Transverse colon (tissue), 4 donors: ENCODE measurements around the gene KRT12. TPM values are rescaled to one million over a fixed set of nuclear protein-coding genes. Genes with fewer than 3 reads are reported as not detected.

Experiments used
- DNase-seq: peaks from one replicate; pipeline ENCODE4 v3.0.0-alpha.2; 2019
- H3K27ac ChIP-seq, 4 donors: fragments of 200-600 bp; sonication (generic); 2 replicates each; pipeline ENCODE4 v1.5.1; 2016 to 2018; ENCODE audit warnings: inconsistent platforms in 4 of 4
- H3K27me3 ChIP-seq: fragments of 200-600 bp; sonication (generic); 2 replicates; pipeline ENCODE4 v1.5.1; 2017; ENCODE audit warnings: inconsistent platforms
- H3K36me3 ChIP-seq, 4 donors: fragments of 200-600 bp; sonication (generic); 2 replicates each; pipeline ENCODE4 v1.5.1; 2017 to 2019; ENCODE audit warnings: inconsistent platforms in 4 of 4
- H3K4me1 ChIP-seq, 4 donors: fragments of 200-600 bp; sonication (generic); 2 replicates each; pipeline ENCODE4 v1.5.1; 2017 to 2020; ENCODE audit warnings: inconsistent platforms in 4 of 4
- H3K4me3 ChIP-seq, 4 donors: fragments of 200-600 bp; sonication (generic); 1 replicate in 1 of 4; 2 replicates in 3 of 4; pipeline versions ENCODE4 v1.5.1 to v1.6.1; 2017 to 2019; ENCODE audit warnings: inconsistent platforms in 4 of 4
- H3K9me3 ChIP-seq, 2 donors: fragments of 200-600 bp; sonication (generic); 2 replicates each; pipeline ENCODE4 v1.5.1; 2017 to 2019; ENCODE audit warnings: inconsistent platforms in 2 of 2
- CTCF ChIP-seq, 5 experiments: fragments of 200-600 bp in 3 of 5; fragments of 450-650 bp in 2 of 5; sonication (generic) in 3 of 5; IDR thresholded peaks; 1 replicate in 2 of 5; 2 replicates in 3 of 5; pipeline ENCODE4 v1.5.1; 2016 to 2017; ENCODE audit warnings: antibody characterized with exemption in 5 of 5, inconsistent platforms in 3 of 5, mild to moderate bottlenecking in 2 of 5, moderate library complexity in 1 of 5
- EP300 ChIP-seq: sonication (generic); formaldehyde crosslinking; IDR thresholded peaks from one replicate; pipeline ENCODE4 v1.6.1; 2017; ENCODE audit warnings: antibody characterized with exemption, low read depth
- POLR2A ChIP-seq: fragments of 450-650 bp; IDR thresholded peaks from one replicate; pipeline ENCODE4 v1.6.1; 2016; ENCODE audit warnings: antibody characterized with exemption, mild to moderate bottlenecking, moderate library complexity
- POLR2AphosphoS5 ChIP-seq, 3 donors: sonication (generic); formaldehyde crosslinking; IDR thresholded peaks; one replicate each; pipeline ENCODE4 v1.6.1; 2016; ENCODE audit warnings: antibody characterized with exemption in 3 of 3
- WGBS, 2 donors: methylation state at CpG; one replicate each; pipeline ENCODE4 v1.1.5; 2018; ENCODE audit warnings: low coverage in 1 of 2; 5-methylcytosine and 5-hydroxymethylcytosine counted together
- in situ Hi-C, 4 donors: fragments of 200-750 bp; cut with MboI; loops; one replicate each; pipeline versions ENCODE4 v1.15.0 to v1.15.1; 2017; ENCODE audit warnings: low sequenced_read_pairs in 3 of 4, low pct_ligation_motif_present in 1 of 4, low pct_unique_long_range_greater_than_20kb in 1 of 4
- intact Hi-C: fragments of 100-400 bp; cut with DNase I; formaldehyde crosslinking; loops from one replicate; pipeline ENCODE4 v1.15.1; 2023; ENCODE audit warnings: low total_unique reads
- total RNA-seq, 4 donors: library from RNA; depleted of rRNA; stranded (reverse); fragments of >200 nt; gene quantifications; one replicate each; pipeline ENCODE4 v1.1.0, GENCODE V29; 2016

The KRT12 gene
- total RNA-seq, 4 donors from 2014 or later: 0.40 to 20.0 (median 3.8) TPM; not detected in 1

GRCh38 chr17:40873801-40874200, 6.8 kb upstream of the KRT12 start:
- no peak for DNase-seq
- Histone ChIP-seq H3K36me3 (no peaks in the 10 kb centered on the region), H3K9me3 (no peaks in the 10 kb centered on the region), H3K4me3 (no peak overlapping the region), H3K27me3 (no peaks in the 10 kb centered on the region), H3K27ac (no peak overlapping the region), H3K4me1 (no peaks in the 10 kb centered on the region)
- TF ChIP-seq POLR2A (no peak), POLR2AphosphoS5 (IDR thresholded peaks at IDR 0.05) (no peak), EP300 (no peak), CTCF (IDR thresholded peaks at IDR 0.05) (no peak)
- intact Hi-C loops: no loop called here
- 85 to 94% methylated on average over 1 of the region's 1 CpG for WGBS, 2 donors
- in situ Hi-C loops: no loop called here

GRCh38 chr17:40873255-40873654, 6.2 kb upstream of the KRT12 start:
- intact Hi-C loops: no loop called here
- no peak for DNase-seq

GRCh38 chr17:40872416-40872815, 5.4 kb upstream of the KRT12 start:
- TF ChIP-seq POLR2AphosphoS5 (IDR thresholded peaks at IDR 0.05): no peak
- TF ChIP-seq CTCF (IDR thresholded peaks at IDR 0.05): no peak
- TF ChIP-seq EP300: no peak
- no peak for TF ChIP-seq POLR2A
- Histone ChIP-seq H3K4me3 (no peak overlapping the region), H3K27me3 (no peaks in the 10 kb centered on the region), H3K27ac (no peak overlapping the region), H3K9me3 (no peaks in the 10 kb centered on the region), H3K36me3 (no peaks in the 10 kb centered on the region), H3K4me1 (no peaks in the 10 kb centered on the region)
- intact Hi-C loops (no loop called here), in situ Hi-C loops (no loop called here)
- DNase-seq: no peak

More at GRCh38 chr17:40873255-40873654, 6.2 kb upstream of the KRT12 start:
- no peak for TF ChIP-seq POLR2AphosphoS5 (IDR thresholded peaks at IDR 0.05)
- Histone ChIP-seq H3K4me1 (no peaks in the 10 kb centered on the region), H3K4me3 (no peak overlapping the region), H3K36me3 (no peaks in the 10 kb centered on the region), H3K27me3 (no peaks in the 10 kb centered on the region), H3K27ac (no peak overlapping the region), H3K9me3 (no peaks in the 10 kb centered on the region)
- in situ Hi-C loops: no loop called here

- in situ Hi-C loops (no loop called here), intact Hi-C loops (no loop called here)
- no peak overlapping the region for H3K4me3 ChIP-seq
- WGBS, 2 donors: 91 to 100% methylated on average over 5 to 7 of the region's 7 CpGs
- no peak for DNase-seq
- no peaks in the 10 kb centered on the region for H3K36me3 ChIP-seq
- TF ChIP-seq POLR2AphosphoS5 (IDR thresholded peaks at IDR 0.05) (no peak), EP300 (no peak), POLR2A (no peak), CTCF (IDR thresholded peaks at IDR 0.05) (no peak)
- no peak overlapping the region for H3K27ac ChIP-seq
- no peaks in the 10 kb centered on the region for H3K27me3 ChIP-seq
- H3K9me3 ChIP-seq: no peaks in the 10 kb centered on the region
- no peaks in the 10 kb centered on the region for H3K4me1 ChIP-seq
Measured at GRCh38 chr17:40871316-40871715, 4.3 kb upstream of the KRT12 start.

- DNase-seq: no peak
- H3K9me3 ChIP-seq: no peaks in the 10 kb centered on the region
- H3K36me3 ChIP-seq: no peaks in the 10 kb centered on the region
- no peaks in the 10 kb centered on the region for H3K4me1 ChIP-seq
- H3K27me3 ChIP-seq: no peaks in the 10 kb centered on the region
- H3K27ac ChIP-seq: no peak overlapping the region
- intact Hi-C loops (no loop called here), in situ Hi-C loops (no loop called here)
- TF ChIP-seq POLR2AphosphoS5 (IDR thresholded peaks at IDR 0.05) (no peak), EP300 (no peak), POLR2A (no peak), CTCF (IDR thresholded peaks at IDR 0.05) (no peak)
- 84% methylated on average over 4 of the region's 4 CpGs; no CpG with 5 or more reads in 1 of the 2 donors for WGBS, 2 donors
- no peak overlapping the region for H3K4me3 ChIP-seq
Measured at GRCh38 chr17:40870136-40870535, 3.1 kb upstream of the KRT12 start.
